Right kidney (tissue), 1 donor: ENCODE results near the gene NAP1L5.

Experiments used
- DNase-seq: peaks from one replicate; pipeline ENCODE4 v3.0.0-alpha.2; 2016

NAP1L5 gene

GRCh38 chr4:88660446-88661294 is 37.0 kb downstream of the NAP1L5 start:
- no peak for DNase-seq

- no peak for DNase-seq
Observed at GRCh38 chr4:88659890-88660208, 37.8 kb downstream of the NAP1L5 start.

- peak; percentile 28 for DNase-seq
Observed at GRCh38 chr4:88659055-88659889, 38.4 kb downstream of the NAP1L5 start.

GRCh38 chr4:88655226-88655625 is 42.4 kb downstream of the NAP1L5 start:
- no peak for DNase-seq

GRCh38 chr4:88653371-88653946 is 44.2 kb downstream of the NAP1L5 start:
- no peak for DNase-seq

GRCh38 chr4:88649716-88650115 is 47.9 kb downstream of the NAP1L5 start:
- no peak for DNase-seq

- DNase-seq, result no peak
Observed at GRCh38 chr4:88646528-88647280, 50.9 kb downstream of the NAP1L5 start.

- DNase-seq, result no peak
Observed at GRCh38 chr4:88645994-88646393, 51.6 kb downstream of the NAP1L5 start.
